ENCODE data around the gene RHD. TPM values are rescaled to one million over a fixed set of nuclear protein-coding genes. Genes with fewer than 3 reads are reported as not detected.

RHD gene
- total and polyA plus RNA-seq, 10 of the 15 experiments (the other 5 are each of a cell fraction or from before 2014, with no cell fraction given): 0.02 to 0.34 (median 0.18) TPM; not detected in 6

DNA sequence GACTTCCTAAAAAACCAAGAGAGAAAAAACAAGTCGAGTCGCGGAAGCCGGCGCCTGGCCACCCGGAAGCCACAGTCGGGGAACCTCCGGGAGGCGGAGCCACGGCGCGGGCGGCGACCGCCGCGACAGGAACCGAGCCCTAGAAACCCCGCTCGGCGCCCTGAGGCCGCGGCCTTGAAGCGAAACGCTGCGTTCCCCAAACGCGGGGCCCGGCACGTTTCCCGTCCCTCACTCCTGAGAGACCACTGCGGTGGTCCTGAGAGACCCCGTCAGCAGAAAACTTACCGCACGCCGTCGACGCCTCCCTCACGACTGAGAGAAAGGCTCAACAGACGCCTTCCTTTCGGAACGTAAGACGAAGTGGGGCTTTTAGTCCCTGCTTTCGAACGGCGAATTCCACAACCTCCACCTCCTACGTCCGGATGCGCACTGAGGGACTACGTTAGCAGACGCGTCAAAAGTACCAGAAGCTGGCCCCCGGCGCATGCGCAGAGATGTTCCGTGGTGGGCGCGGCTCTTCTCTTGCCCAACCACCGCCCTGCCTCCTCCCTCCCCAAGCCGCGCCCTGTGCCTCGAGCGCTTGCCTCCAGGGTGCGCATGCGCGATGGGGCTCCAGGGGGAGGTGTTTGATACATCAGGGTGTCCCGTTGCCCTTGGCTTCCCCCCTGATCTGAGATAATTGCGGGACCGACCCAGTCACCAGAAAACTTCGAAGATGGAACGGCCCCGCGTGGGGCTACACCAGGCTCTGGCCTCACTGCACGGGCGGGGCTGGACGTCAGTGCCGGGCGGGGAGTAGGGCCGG is 25.1 kb upstream of the RHD start, which contains the start of gene RSRP1 (continued):
- TF ChIP-seq TCF3 (IDR thresholded peaks at IDR 0.05; ENCODE audit: borderline replicate concordance, insufficient read depth, low read depth, low read length): peak; percentile 88; the same call in 1 of the 2 replicates
- TF ChIP-seq, protein P1, sequence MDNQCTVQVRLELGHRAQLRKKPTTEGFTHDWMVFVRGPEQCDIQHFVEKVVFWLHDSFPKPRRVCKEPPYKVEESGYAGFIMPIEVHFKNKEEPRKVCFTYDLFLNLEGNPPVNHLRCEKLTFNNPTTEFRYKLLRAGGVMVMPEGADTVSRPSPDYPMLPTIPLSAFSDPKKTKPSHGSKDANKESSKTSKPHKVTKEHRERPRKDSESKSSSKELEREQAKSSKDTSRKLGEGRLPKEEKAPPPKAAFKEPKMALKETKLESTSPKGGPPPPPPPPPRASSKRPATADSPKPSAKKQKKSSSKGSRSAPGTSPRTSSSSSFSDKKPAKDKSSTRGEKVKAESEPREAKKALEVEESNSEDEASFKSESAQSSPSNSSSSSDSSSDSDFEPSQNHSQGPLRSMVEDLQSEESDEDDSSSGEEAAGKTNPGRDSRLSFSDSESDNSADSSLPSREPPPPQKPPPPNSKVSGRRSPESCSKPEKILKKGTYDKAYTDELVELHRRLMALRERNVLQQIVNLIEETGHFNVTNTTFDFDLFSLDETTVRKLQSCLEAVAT (IDR thresholded peaks at IDR 0.05): peak; percentile 97
- peak; percentile 67; the same call in 1 of the 2 replicates for TF ChIP-seq CHD2 (IDR thresholded peaks at IDR 0.05; ENCODE audit: borderline replicate concordance, low read depth, low read length)
- TF ChIP-seq, protein P2, sequence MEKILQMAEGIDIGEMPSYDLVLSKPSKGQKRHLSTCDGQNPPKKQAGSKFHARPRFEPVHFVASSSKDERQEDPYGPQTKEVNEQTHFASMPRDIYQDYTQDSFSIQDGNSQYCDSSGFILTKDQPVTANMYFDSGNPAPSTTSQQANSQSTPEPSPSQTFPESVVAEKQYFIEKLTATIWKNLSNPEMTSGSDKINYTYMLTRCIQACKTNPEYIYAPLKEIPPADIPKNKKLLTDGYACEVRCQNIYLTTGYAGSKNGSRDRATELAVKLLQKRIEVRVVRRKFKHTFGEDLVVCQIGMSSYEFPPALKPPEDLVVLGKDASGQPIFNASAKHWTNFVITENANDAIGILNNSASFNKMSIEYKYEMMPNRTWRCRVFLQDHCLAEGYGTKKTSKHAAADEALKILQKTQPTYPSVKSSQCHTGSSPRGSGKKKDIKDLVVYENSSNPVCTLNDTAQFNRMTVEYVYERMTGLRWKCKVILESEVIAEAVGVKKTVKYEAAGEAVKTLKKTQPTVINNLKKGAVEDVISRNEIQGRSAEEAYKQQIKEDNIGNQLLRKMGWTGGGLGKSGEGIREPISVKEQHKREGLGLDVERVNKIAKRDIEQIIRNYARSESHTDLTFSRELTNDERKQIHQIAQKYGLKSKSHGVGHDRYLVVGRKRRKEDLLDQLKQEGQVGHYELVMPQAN (conservative IDR thresholded peaks at IDR 0.05): peak; percentile 94
- TF ChIP-seq LARP7 (IDR thresholded peaks at IDR 0.05): peak; percentile 96
